HG02970 (cell line): ENCODE measurements around the gene FBN1.

ENCODE experiments used
- ATAC-seq: cut with Tn5 transposase; IDR thresholded peaks from one replicate; pipeline ENCODE4 v1.9.1; 2021; ENCODE audit warnings: mild to moderate bottlenecking, moderate library complexity, moderate number of reproducible peaks; ENCODE audit not compliant: unreplicated experiment, low FRiP score

FBN1 gene

DNA sequence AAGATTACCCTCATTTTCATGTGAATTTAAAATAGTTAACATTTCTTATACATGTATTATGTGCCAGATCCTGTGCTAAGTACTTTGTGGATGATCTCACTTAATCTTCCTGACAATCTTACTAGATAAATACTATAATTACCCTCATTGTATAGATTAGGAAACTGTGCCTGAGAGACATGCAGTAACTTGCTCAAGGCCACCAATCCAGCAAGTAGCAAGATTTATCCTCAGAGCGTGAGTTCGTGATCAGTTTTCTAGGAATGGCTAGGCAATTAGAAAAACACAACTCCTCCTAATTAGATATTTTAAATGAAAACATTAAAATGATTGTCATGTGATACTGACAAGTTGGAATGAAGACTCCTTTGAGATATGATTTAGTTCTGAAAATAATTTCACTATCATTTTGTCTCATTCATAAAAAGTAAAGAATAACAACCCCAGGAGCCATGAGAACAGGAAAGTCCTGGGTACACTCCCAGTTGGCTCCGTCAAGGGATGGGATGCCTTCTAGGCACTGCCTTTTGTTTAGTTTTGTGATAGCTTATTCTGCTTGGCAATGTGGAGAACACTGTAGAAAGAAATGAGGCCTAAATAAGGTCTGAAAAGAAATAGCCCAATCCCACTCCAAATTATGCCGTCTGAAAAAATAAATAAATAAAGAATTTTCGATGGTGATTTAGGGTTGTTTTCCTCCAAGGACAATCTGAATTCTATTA lies 61.3 kb downstream of the FBN1 start:
- no peak for ATAC-seq

DNA sequence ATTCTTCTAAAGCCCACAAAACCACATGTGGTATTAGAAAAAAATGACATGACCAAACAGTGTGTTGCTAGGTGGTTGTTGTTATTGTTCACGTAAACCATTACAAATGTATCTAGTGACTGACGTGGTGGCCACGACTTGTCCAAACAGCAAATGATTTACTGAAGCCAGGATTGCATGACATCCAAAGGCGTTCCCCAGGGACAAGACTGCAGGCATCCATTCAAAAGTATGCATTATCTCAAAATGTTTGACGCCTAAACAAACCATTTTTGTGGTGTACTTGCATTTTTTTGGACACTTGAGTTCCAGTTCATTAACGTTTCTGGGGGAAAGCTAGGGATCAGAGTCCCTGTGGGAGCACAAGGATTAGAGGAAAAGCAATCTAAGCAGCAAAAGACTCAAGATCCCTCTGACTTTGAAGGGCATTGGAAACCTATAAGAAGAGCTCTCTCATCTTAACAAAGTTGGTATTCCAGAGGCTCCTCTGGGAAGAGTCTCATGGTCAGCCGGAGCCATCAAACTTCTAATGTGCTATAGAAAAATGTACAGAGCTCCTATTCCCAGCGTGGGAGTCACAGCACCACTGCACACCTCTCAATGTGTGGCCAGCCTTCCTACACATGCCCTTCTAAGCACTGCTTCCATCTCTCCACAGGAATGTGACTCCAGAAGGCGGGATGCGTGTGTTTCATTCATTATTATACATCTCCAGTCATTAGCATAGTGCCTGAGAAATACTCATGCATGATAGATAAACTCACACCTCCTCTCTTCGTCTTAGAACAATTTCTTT lies 62.9 kb downstream of the FBN1 start:
- ATAC-seq, result no peak

DNA sequence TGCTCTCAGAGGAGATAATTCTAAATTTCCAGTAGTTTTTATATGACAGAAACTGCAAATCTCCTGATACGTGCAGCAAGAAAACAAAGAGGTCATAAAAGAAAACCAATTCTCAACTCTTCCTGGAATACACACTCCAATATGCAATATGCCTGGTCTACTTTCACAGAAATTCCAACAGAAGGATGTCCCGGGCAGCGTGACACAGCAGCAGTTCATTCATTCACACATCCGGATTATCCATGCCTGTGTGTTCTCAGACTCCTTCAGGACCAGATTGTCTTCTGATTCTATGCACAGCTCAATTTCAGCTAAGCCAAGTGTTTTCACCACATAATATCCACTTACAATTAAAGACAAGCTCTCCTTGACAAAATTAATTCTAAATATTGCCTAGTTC lies 64.3 kb downstream of the FBN1 start:
- ATAC-seq, result no peak

DNA sequence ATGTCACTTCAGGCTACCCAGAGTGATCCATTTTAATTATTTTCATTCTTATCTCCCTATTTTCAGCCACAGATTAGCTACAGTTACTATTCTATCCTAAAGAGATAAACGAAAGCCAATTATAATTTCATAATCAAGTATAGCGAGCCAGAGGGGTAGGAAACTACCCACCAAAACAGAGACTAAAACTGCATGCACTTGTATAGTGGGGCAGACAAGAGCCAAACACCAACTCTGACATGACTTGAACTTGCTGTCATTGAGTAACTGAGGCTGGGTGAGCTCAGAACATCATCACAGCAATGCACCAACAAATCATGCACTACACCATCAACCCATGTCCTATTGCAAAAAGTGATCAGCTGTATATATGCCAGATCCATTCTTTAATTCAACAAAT lies 64.8 kb downstream of the FBN1 start:
- no peak for ATAC-seq

DNA sequence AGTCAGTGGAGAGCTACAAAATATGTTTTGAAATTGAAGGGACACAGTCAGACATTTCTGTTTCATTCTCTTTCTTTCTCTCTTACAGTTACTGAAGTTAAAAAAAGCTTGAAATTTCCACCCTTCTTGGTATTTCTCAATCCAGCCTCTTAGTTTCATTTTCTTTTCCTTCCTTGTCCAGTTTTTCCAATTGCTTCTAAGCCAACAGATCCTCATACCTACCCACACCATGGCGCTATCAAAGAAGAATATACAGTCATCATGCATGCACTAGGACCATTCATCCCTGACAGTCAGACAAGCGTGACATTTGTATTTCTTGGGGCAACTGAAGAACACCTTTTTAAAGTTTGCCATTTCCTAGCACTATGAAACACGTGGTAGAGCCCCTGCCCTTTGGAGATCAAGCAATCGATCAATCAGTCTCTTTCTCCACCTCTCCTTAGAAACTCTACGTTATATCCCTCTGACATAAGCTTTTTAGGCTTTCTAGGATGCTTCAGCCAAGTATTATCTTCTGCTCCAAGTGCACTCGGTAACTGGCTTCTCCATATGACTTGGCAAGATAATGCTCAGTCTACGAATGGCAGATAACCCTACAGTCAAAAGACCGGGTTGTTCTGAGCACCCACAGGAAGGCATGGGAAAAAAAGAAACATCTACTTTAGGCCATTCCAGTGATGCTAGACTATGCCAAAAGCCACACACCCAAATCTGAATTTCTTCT lies 65.4 kb downstream of the FBN1 start:
- ATAC-seq, result no peak

DNA sequence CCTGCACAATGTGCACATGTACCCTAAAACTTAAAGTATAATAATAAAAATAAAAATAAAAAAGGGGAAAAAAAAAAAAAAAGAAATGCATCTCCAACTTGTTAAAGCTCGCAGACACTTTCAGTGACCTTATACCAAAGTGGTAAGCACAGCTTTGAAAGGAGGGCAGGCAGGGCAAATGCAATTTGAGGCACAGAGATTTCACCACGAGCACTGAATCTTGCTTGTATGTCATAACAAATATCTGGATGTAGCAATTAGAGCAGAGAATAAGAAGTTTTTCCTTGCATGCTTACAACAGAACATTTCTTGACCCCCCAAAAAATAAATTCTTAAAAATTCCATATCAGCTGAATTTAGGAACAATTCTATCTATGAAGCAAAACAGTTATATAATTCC lies 66.5 kb downstream of the FBN1 start:
- no peak for ATAC-seq

DNA sequence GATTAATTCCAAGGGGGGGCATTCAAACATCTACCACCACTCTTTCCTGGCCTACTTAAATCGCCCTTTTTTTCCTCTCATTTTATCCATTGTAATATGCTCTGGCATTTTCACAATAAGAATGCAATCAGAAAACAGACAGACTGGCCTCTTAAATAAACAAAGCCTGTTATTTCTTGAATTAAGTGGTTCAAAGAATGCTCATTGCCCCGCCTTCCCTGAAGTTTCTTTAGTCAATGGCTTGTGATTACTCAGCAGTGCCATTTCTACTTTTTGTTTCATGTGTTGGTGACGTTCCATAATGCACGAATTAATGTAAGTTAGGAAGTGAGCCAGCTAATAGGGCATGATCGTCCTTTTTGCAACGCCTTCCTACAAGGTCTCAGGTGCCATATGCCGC lies 68.0 kb downstream of the FBN1 start:
- no peak for ATAC-seq

DNA sequence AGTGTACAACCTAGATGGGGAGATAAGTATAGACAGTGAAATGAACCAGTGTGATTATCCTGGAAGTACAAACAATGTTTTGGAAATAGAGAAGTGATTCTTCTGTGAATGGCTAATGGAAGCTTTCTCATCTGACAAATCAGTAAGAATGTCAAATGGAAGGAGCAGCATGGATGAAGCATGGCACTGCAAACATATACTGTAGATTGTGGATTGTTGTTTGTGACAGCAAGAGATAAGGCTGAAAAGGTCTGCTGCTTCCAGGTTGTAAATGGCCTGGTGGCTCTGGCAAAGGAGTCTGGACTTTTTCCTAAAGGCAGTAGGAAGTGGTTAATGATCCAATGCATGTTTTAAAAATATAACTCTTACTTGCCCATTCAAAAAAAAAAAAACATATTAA lies 71.3 kb downstream of the FBN1 start:
- no peak for ATAC-seq

DNA sequence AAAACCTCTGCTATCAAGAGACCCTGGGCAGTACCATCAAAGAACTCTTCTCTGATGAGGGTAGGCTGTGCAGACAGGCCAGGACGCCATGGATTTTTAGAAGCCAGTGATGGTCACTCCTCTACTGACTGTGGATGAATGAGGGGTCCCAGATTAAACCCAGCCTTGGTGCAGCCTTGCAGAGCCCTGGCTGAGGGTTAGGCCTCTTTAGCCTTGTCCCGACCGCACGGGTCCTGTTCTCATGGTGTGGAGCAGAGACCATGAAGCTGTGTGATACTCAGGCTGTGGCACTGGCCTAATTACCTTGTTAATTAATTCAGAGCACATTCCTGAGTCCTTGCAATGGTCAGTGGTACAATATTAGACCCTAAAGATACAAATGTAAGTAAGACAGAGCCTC lies 71.7 kb downstream of the FBN1 start:
- no peak for ATAC-seq

DNA sequence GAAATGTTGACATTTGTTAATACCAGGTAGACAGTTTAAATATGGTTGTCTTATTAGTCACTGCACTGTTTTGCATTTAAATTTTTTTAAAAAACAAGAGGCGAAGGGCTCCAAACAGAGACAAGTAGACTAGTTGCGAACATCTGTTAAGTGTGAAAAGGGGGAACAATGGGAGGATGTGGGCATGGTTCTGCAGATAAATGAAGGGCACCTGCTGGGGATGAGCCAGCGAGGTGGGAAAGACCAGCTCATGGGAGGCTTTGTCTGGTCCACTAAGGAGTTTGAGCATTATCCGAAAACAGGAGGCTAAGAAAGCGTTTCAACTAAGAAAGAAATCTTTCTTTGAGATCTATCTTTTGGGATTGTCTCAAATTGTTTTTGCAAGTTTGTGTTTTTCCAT lies 72.7 kb downstream of the FBN1 start:
- no peak for ATAC-seq

DNA sequence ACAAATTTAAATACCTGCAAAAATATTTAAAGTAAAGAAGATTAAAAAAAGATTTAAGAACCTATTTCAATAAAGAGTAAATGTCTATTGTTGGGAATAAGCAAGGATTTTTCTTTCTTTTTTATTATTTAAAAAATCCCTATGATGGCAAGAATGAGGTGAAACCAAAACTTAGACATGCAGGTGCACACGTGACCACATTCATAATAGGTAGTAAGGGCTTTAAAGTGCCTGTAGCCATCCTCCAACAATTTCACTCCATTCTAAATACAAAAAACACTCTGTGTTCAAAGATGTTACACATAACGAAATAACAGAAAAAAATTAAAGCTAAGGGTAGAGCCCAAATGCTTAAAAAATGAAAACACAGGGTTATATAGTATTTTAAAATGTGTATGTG lies 74.0 kb downstream of the FBN1 start:
- ATAC-seq, result no peak

DNA sequence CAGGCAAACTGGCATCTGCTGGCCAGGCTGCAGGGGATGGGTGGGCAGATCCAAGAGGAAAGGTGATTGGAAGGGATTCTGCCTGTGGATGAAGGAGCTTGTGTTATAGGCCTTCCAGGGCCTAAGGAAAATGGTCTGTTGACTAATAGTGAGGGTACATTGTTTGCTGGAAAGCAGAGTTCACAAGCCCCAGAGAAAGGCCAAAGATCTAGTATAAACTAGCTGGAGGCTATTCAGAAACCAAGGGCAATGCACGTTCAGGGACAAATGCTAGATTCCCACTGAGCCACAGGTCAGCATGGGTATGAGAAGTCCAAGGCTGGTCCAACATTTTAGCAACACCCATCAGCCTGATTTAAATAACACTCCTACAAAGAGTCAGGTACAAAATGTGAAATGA lies 74.7 kb downstream of the FBN1 start:
- no peak for ATAC-seq

DNA sequence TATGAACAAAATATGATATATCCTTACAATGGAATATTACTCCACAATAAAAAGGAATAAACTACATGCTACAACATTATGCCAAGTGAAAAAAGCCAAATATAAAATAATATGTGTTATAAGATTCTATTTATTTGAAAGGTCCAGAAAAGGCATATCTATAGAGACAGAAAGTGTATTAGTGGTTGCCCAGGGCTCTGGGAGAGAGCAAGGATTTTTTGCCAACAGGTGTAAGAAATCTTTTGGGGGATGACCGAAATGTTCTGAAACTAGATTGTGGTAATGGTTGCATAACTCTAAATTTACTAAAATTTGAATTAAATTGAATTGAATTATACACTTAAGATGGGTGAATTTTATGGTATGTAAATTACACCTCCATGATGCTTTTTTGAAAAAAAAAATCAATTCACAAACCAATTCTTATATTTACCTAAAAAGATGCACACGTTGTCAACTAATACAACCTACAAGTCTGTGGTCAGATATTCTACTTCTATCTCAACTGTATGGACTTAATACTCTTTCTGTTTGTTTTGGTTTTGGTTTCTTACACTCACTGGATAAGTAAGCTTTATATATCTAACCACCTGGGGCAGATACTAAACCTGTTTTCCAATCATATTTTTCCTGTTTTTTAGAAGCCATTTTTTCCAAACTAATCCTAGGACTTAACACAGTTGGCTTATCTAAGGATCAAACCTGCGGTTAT lies 75.8 kb downstream of the FBN1 start:
- ATAC-seq, result no peak

DNA sequence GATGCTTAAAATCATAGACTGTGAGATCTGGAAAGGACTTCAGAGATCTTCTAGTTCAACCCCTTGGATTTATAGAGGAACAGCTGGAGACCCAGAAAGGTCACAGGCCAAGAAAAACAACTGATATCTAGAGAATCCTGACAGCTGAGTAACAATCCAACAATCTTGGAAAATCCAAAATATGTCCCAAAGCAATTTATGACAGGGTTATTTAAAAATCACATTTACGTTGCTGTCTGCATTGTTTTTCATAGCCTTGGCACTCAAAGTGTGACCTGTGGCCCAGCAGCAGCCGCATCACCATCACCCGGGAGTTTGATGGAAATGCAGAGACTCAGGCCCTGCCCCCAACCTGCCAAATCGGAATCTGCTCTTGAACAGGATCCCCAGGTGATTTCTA lies 78.8 kb downstream of the FBN1 start:
- no peak for ATAC-seq

DNA sequence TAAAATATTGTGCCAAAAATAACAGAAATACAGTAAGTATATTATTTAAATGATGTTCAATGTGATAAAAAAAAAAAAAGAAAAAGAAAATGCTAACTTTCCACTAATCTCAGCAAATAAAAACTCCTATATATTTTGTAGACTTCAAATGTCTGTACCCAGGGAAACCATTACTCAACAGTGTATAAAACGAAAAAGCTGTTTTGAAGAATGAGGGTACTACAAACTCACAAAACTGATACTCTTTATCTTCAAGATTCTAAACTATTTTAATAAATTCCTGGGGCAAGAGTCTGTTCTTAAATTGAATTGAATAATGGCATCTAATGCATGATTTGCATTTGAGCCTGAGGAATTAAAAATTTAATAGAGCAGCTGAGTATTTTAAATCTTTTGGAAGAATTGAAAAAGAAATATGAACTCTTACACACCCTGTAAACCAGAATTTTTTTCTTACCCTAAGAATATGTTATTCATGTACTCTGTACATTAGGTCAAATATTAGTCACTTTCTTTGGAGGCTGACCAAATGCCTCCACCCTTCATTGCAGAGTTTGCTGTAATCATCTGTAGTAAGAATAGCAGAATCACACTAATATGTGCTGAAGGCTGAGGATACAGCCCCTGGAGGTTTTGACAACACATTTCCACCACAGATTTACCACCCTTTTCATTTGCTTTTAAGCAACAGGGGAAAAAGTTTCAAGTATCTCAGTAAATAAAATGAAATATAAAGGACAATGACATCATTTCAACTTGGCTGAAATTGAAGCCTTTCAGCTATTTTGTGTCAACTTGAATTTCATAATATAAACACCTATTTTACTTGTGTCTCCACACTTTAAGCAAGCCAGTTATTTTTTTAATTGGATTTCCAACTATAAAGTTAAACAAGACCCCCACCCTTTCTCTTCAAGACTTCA lies 79.7 kb downstream of the FBN1 start:
- no peak for ATAC-seq

DNA sequence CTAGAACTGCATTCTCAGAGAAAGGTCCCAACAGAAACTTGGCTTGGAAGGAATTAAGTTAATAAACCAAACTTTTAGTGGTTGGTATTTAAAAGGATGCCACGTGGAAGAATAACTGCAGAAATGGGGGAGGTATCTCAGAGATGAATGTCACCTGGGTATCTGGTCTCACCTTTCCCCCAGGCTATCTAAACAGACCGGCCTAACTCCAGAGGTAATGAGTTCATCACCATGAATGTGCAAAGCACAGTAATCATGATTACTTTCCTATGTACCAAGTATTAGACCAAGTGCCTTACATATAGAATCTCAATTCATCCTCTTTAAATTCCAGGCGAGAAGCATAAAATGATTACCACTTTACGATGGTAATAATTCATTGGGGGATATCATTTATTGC lies 80.8 kb downstream of the FBN1 start:
- ATAC-seq, result no peak

DNA sequence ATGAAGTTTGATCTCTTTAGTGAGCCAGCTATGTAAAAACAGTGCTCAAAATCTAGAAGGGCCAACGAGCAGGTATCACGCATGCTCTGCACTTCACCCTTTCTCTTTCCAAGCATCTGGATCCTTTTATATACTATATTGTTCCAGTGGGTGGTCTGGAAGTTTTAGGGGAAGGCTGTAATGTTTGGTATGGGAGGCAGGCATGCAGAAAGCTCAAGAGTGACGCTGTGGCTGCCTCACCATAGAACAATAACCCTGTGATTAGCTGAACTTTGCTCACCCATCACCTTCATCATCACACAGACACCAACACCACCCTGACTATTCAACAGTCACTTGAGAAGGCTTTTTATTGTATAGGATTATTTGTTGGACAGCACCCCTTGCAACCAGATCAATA lies 81.6 kb downstream of the FBN1 start:
- ATAC-seq, result no peak

DNA sequence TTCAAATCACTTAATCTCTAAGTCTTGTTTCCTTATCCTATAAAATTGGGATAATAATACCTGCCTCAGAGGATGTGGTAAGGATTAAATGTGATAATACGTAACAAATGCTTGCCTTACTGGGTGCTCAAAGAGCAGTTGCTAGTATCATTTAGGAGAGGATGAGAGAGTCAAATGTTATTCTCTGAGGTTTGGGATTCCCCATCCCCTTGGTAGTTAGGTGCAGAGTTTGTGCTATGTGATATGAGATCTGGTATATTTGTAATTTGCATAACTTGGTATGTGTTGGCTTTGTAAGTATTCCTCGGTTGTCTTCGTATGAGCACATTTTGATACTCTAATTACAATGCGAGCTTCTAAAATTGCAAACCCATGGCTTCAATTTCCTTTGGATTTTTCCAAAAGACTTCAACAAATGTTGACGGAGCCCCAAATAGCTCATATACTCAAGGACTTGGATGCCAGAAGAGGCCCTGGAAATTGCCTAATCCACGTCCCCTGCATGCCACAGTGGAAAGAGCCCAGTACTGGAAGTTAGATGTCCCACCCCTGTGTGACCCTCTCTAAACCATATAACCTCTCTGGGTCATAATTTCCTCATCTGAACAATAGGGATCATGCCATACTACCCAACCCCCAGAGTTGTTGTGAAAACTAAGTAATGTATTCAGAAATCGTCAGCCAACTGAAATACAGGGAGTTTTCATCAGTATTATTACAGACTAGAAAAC lies 85.0 kb downstream of the FBN1 start:
- no peak for ATAC-seq

DNA sequence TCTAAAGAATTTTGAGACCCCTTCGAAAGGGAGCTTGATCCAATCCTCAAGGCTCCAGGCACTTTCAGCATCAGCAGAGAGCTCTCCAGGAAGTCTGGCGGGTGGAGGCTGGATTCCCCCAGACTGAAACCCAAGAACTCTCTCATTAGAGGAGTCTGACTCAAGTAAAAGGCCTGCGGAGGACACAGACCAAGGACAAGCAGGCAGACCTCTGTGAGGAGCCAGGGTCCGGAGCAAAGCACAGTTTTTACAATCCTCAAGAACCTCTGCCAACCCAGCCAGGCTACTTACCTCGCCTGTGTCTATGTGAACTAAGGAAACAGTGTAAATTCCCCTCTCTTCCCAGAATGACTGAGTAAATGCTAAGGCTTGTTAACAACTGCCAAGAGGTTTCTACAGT lies 86.2 kb downstream of the FBN1 start:
- ATAC-seq, result no peak
